ENCODE measurements around the gene MIEN1. TPM values are rescaled to one million over a fixed set of nuclear protein-coding genes. Genes with fewer than 3 reads are reported as not detected.

The MIEN1 gene
- total and polyA plus RNA-seq, 2 of the 13 experiments (the other 11 are each of a cell fraction or from before 2014, with no cell fraction given) = 40.6 to 56.6 TPM

GRCh38 chr17:39699818-39700147, 30.5 kb downstream of the MIEN1 start, which contains the start of gene ERBB2 (continued):
- no peak for TF ChIP-seq MTERF4 (CRISPR knock-in tag; IDR thresholded peaks at IDR 0.05)
- TF ChIP-seq ADNP (CRISPR knock-in tag; IDR thresholded peaks at IDR 0.05) = no peak
- TF ChIP-seq POLR2G (IDR thresholded peaks at IDR 0.05; ENCODE audit: low read depth, low read length) = peak; percentile 88
- 0 out of 2 replicates have a peak, but pooled peaks have one; percentile 5 for TF ChIP-seq ZNF296 (CRISPR knock-in tag; conservative IDR thresholded peaks at IDR 0.05)
- no peak for TF ChIP-seq ZSCAN29 (CRISPR knock-in tag; conservative IDR thresholded peaks at IDR 0.05)
- TF ChIP-seq TGIF2 (CRISPR knock-in tag; IDR thresholded peaks at IDR 0.05) = 0 out of 2 replicates have a peak, but pooled peaks have one; percentile 5
- TF ChIP-seq MXD1 (CRISPR knock-in tag; IDR thresholded peaks at IDR 0.05) = no peak
- TF ChIP-seq NFYC (CRISPR knock-in tag; IDR thresholded peaks at IDR 0.05) = peak; percentile 46; the same call in 1 of the 2 replicates
- TF ChIP-seq PRDM10 (CRISPR knock-in tag; IDR thresholded peaks at IDR 0.05; ENCODE audit: low read depth) = 0 out of 2 replicates have a peak, but pooled peaks have one; percentile 24
- TF ChIP-seq TARDBP (CRISPR knock-in tag; IDR thresholded peaks at IDR 0.05) = peak; percentile 28; the same call in 1 of the 2 replicates
- TF ChIP-seq ZNF513 (CRISPR knock-in tag; conservative IDR thresholded peaks at IDR 0.05) = no peak
- TF ChIP-seq TBX2 (CRISPR knock-in tag; IDR thresholded peaks at IDR 0.05; ENCODE audit: borderline replicate concordance) = peak; percentile 64; the same call in 1 of the 2 replicates
- peak in 1 of 2 experiments; percentile 23; a peak in 1 of 4 replicates for TF ChIP-seq KLF16 (CRISPR knock-in tag; IDR thresholded peaks at IDR 0.05)
- peak; percentile 60; the same call in 1 of the 2 replicates for TF ChIP-seq KLF6 (CRISPR knock-in tag; IDR thresholded peaks at IDR 0.05)
- peak; percentile 1 for TF ChIP-seq SRSF1 (optimal IDR thresholded peaks at IDR 0.05; ENCODE audit: low read depth, low read length)
- peak; percentile 45; the same call in 1 of the 2 replicates for TF ChIP-seq POGK (CRISPR knock-in tag; conservative IDR thresholded peaks at IDR 0.05)
- 0 out of 2 replicates have a peak, but pooled peaks have one; percentile 60 for TF ChIP-seq ZNF34 (CRISPR knock-in tag; IDR thresholded peaks at IDR 0.05; ENCODE audit: borderline replicate concordance)
- no peak for TF ChIP-seq FOXP4 (CRISPR knock-in tag; IDR thresholded peaks at IDR 0.05)
- no peak for TF ChIP-seq ZNF432 (CRISPR knock-in tag; IDR thresholded peaks at IDR 0.05; ENCODE audit: borderline replicate concordance)

All from HepG2 (cell line).